H9 (cell line): ENCODE results near the gene ADAM8. TPM values are rescaled to one million over a fixed set of nuclear protein-coding genes. Genes with fewer than 3 reads are reported as not detected.
A peak's percentile ranks its signal among the peaks of the same experiment; 100 is the strongest.

Experiments
- DNase-seq: peaks from one replicate; pipeline ENCODE4 v3.0.0-alpha.2; 2017
- H2AFZ ChIP-seq: one replicate; pipeline ENCODE4 v1.6.1; 2013; ENCODE audit warnings: mild to moderate bottlenecking, low read length, control low read depth, moderate library complexity
- H2AK5ac ChIP-seq: 2 replicates; pipeline ENCODE4 v1.6.1; 2013; ENCODE audit warnings: low read length, control low read depth, mixed read lengths; ENCODE audit not compliant: insufficient read length
- H2BK120ac ChIP-seq: one replicate; pipeline ENCODE4 v1.6.1; 2013; ENCODE audit warnings: low read depth, mild to moderate bottlenecking, low read length, control low read depth, inconsistent platforms; ENCODE audit not compliant: poor library complexity, severe bottlenecking
- H2BK12ac ChIP-seq: 2 replicates; pipeline ENCODE4 v1.6.1; 2013; ENCODE audit warnings: low read length, control low read depth, mixed read lengths, low read depth; ENCODE audit not compliant: insufficient read length
- H2BK15ac ChIP-seq: 2 replicates; pipeline ENCODE4 v1.6.1; 2013; ENCODE audit warnings: low read depth, low read length, control low read depth
- H2BK20ac ChIP-seq: one replicate; pipeline ENCODE4 v1.6.1; 2013; ENCODE audit warnings: low read depth, mild to moderate bottlenecking, low read length, control low read depth, inconsistent platforms; ENCODE audit not compliant: poor library complexity, severe bottlenecking
- H2BK5ac ChIP-seq: 2 replicates; pipeline ENCODE4 v1.6.1; 2013; ENCODE audit warnings: low read length, control low read depth, mixed read lengths; ENCODE audit not compliant: insufficient read length
- H3K14ac ChIP-seq: 2 replicates; pipeline ENCODE4 v1.6.1; 2013; ENCODE audit warnings: low read length, control low read depth; ENCODE audit not compliant: insufficient read depth
- H3K18ac ChIP-seq: 2 replicates; pipeline ENCODE4 v1.6.1; 2013; ENCODE audit warnings: low read depth, mild to moderate bottlenecking, mixed read lengths, low read length, control low read depth; ENCODE audit not compliant: insufficient read length
- H3K23ac ChIP-seq: 2 replicates; pipeline ENCODE4 v1.6.1; 2013; ENCODE audit warnings: low read length, control low read depth, mixed read lengths, low read depth; ENCODE audit not compliant: insufficient read length
- H3K23me2 ChIP-seq: 2 replicates; pipeline ENCODE4 v1.6.1; 2013; ENCODE audit warnings: low read depth, mild to moderate bottlenecking, mixed read lengths, low read length, control low read depth; ENCODE audit not compliant: insufficient read length, poor library complexity, severe bottlenecking
- H3K27ac ChIP-seq: 2 replicates; pipeline ENCODE4 v1.5.1; 2013; ENCODE audit warnings: low read length, control low read depth, mixed read lengths, low read depth; ENCODE audit not compliant: insufficient read length
- H3K27me3 ChIP-seq: 2 replicates; pipeline ENCODE4 v1.6.1; 2013; ENCODE audit warnings: low read length, control low read depth, inconsistent platforms; ENCODE audit not compliant: insufficient read depth
- H3K4ac ChIP-seq: 2 replicates; pipeline ENCODE4 v1.6.1; 2013; ENCODE audit warnings: low read depth, mild to moderate bottlenecking, control low read depth, inconsistent platforms, low read length, moderate library complexity
- H3K4me1 ChIP-seq: 2 replicates; pipeline ENCODE4 v1.6.1; 2013; ENCODE audit warnings: low read length, control low read depth, inconsistent platforms; ENCODE audit not compliant: insufficient read depth
- H3K4me2 ChIP-seq: 2 replicates; pipeline ENCODE4 v1.6.1; 2013; ENCODE audit warnings: low read length, control low read depth, mixed read lengths; ENCODE audit not compliant: insufficient read length, insufficient read depth
- H3K56ac ChIP-seq: 2 replicates; pipeline ENCODE4 v1.6.1; 2013; ENCODE audit warnings: low read depth, mild to moderate bottlenecking, mixed read lengths, low read length, control low read depth; ENCODE audit not compliant: insufficient read length
- H3K79me1 ChIP-seq: 2 replicates; pipeline ENCODE4 v1.6.1; 2013; ENCODE audit warnings: low read depth, mild to moderate bottlenecking, moderate library complexity, low read length, control low read depth, inconsistent platforms; ENCODE audit not compliant: insufficient read depth, poor library complexity, severe bottlenecking
- H3K79me2 ChIP-seq: 2 replicates; pipeline ENCODE4 v1.6.1; 2013; ENCODE audit warnings: low read length, control low read depth, inconsistent platforms; ENCODE audit not compliant: insufficient read depth
- H3K9ac ChIP-seq: 2 replicates; pipeline ENCODE4 v1.6.1; 2013; ENCODE audit warnings: low read length, control low read depth, mixed read lengths; ENCODE audit not compliant: insufficient read length; ENCODE audit errors: extremely low read depth
- H3K9me3 ChIP-seq: one replicate; pipeline ENCODE4 v1.6.1; 2013; ENCODE audit warnings: low read depth, low read length, inconsistent platforms; ENCODE audit not compliant: control insufficient read depth
- H3T11ph ChIP-seq: one replicate; pipeline ENCODE4 v1.6.1; 2013; ENCODE audit warnings: mild to moderate bottlenecking, low read length, control low read depth, inconsistent platforms
- H4K20me1 ChIP-seq: one replicate; pipeline ENCODE4 v1.6.1; 2013; ENCODE audit not compliant: control insufficient read depth, insufficient read length, insufficient read depth
- H4K5ac ChIP-seq: 2 replicates; pipeline ENCODE4 v1.6.1; 2013; ENCODE audit warnings: low read depth, mild to moderate bottlenecking, mixed read lengths, low read length, control low read depth; ENCODE audit not compliant: insufficient read length
- H4K8ac ChIP-seq: replicated peaks from 2 replicates; pipeline ENCODE4 v1.6.1; 2013; ENCODE audit warnings: low read length, control low read depth, mixed read lengths, low read depth; ENCODE audit not compliant: insufficient read length
- H4K91ac ChIP-seq: 2 replicates; pipeline ENCODE4 v1.6.1; 2013; ENCODE audit warnings: low read depth, mild to moderate bottlenecking, moderate library complexity, mixed read lengths, low read length, control low read depth; ENCODE audit not compliant: insufficient read length
- H3K27ac Mint-ChIP-seq, 3 experiments: 2 replicates in 2 of 3; 3 replicates in 1 of 3; pipeline ENCODE4 v1.8.0; 2020 to 2021; ENCODE audit warnings: mixed read lengths in 3 of 3, mild to moderate bottlenecking in 1 of 3, moderate library complexity in 1 of 3
- H3K27me3 Mint-ChIP-seq: 2 replicates; pipeline ENCODE4 v1.8.0; 2021; ENCODE audit warnings: low read depth, mild to moderate bottlenecking, moderate library complexity, mixed read lengths
- H3K36me3 Mint-ChIP-seq, 3 experiments: 2 replicates in 2 of 3; 3 replicates in 1 of 3; pipeline ENCODE4 v1.8.0; 2020 to 2021; ENCODE audit warnings: low read depth in 3 of 3, mixed read lengths in 3 of 3; ENCODE audit not compliant: insufficient read depth in 1 of 3
- H3K4me1 Mint-ChIP-seq, 2 experiments: 2 replicates each; pipeline ENCODE4 v1.8.0; 2020; ENCODE audit warnings: mixed read lengths in 2 of 2
- H3K4me3 Mint-ChIP-seq, 2 experiments: 2 replicates in 1 of 2; 3 replicates in 1 of 2; pipeline ENCODE4 v1.8.0; 2020 to 2021; ENCODE audit warnings: mild to moderate bottlenecking in 2 of 2, mixed read lengths in 2 of 2, moderate library complexity in 1 of 2
- H3K9me3 Mint-ChIP-seq, 2 experiments: 2 replicates in 1 of 2; 3 replicates in 1 of 2; pipeline ENCODE4 v1.8.0; 2020; ENCODE audit warnings: mild to moderate bottlenecking in 2 of 2, mixed read lengths in 2 of 2, moderate library complexity in 1 of 2
- CTCF ChIP-seq: fragments of 200-600 bp; sonication (generic); conservative IDR thresholded peaks from 3 replicates; pipeline ENCODE4 v1.8.0; 2021; ENCODE audit warnings: antibody characterized with exemption, mild to moderate bottlenecking
- WGBS: extraction: QIAGEN DNeasy Blood & Tissue Kit; methylation state at CpG from one replicate; pipeline ENCODE4 v1.1.7; 2013; ENCODE audit warnings: missing lambda C conversion rate, low lambda C conversion rate, mixed read lengths; ENCODE audit not compliant: insufficient read length; ENCODE audit errors: extremely low coverage; 5-methylcytosine and 5-hydroxymethylcytosine counted together
- total RNA-seq: library from RNA; stranded (reverse); gene quantifications from 2 replicates; pipeline ENCODE4 v1.2.1, GENCODE V29; 2021

Gene ADAM8
- total RNA-seq, 1 experiment from 2014 or later: 5.4 TPM

DNA sequence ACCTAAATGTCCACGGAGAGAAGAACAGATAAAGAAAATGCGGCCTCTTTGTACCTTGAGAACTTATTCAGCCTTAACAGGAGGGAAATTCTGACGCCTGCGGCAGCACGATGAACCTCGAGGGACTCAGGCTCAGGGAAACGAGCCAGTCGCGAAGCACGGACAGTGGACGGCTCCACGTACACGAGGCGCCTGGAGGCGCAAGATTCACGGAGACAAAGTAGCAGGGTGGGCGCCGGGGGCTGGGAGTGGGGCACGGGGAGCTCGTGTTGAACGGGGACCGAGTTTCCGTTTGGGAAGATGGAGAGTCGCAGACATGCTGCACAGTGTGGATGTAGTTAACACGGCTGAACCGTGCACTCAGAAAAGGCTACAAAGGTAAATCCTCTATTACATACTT is 59.9 kb downstream of the ADAM8 start:
- Histone ChIP-seq H3K4me1 (no peaks in the 10 kb centered on the region), H4K8ac (no peak overlapping the region), H3K23me2 (no peaks in the 10 kb centered on the region), H2BK20ac (no peak overlapping the region), H3K14ac (no peak overlapping the region), H3K18ac (no peak overlapping the region), H3K23ac (no peak overlapping the region), H2BK120ac (no peak overlapping the region), H3K9me3 (no peaks in the 10 kb centered on the region), H3K4ac (no peak overlapping the region), H4K20me1 (no peaks in the 10 kb centered on the region), H3K9ac (no peak overlapping the region), H2AFZ (no peak overlapping the region), H3K79me2 (no peaks in the 10 kb centered on the region), H3K79me1 (no peaks in the 10 kb centered on the region), H3T11ph (no peak overlapping the region), H2BK5ac (no peak overlapping the region), H4K91ac (no peak overlapping the region), H2BK15ac (no peak overlapping the region), H4K5ac (no peak overlapping the region), H2BK12ac (no peak overlapping the region), H3K4me2 (no peak overlapping the region), H3K27me3 (no peaks in the 10 kb centered on the region), H3K27ac (no peak overlapping the region), H2AK5ac (no peak overlapping the region), H3K56ac (no peak overlapping the region)
- Mint-ChIP-seq H3K27me3 (peaks cover 3% of the 10 kb centered on the region), H3K36me3 (peaks cover 2 to 26% (median 12%) of the 10 kb centered on the region in 3 experiments; a peak in 5 of 7 replicates), H3K4me1 (peaks cover 7 to 16% of the 10 kb centered on the region in 2 experiments), H3K9me3 (peaks cover 2 to 5% of the 10 kb centered on the region in 2 experiments; a peak in 2 of 5 replicates), H3K4me3 (no peak overlapping the region), H3K27ac (0 out of 7 replicates have a peak overlapping the region, but pooled peaks of 1 of the 3 experiments have one; percentile 32)
- TF ChIP-seq CTCF: no peak
- WGBS: no CpG with 5 or more reads among the region's 26 CpGs
- DNase-seq: no peak
